GM19023 (cell line): ENCODE data around the gene MAML2.

Source experiments
- ATAC-seq: cut with Tn5 transposase; IDR thresholded peaks from one replicate; pipeline ENCODE4 v1.9.1; 2021; ENCODE audit warnings: mild to moderate bottlenecking, moderate library complexity; ENCODE audit not compliant: unreplicated experiment

MAML2 gene

GRCh38 chr11:96054870-96055705 is 287.9 kb downstream of the MAML2 start:
- ATAC-seq: no peak

GRCh38 chr11:96052921-96053651 is 289.9 kb downstream of the MAML2 start:
- no peak for ATAC-seq

- ATAC-seq: peak; percentile 91
Observed at GRCh38 chr11:96051820-96052219, 291.2 kb downstream of the MAML2 start.

GRCh38 chr11:96050435-96051182 is 292.4 kb downstream of the MAML2 start:
- no peak for ATAC-seq

GRCh38 chr11:96049426-96049825 is 293.6 kb downstream of the MAML2 start:
- ATAC-seq: no peak

- ATAC-seq: no peak
Observed at GRCh38 chr11:96045622-96046456, 297.2 kb downstream of the MAML2 start.

- no peak for ATAC-seq
Observed at GRCh38 chr11:96044747-96045146, 298.2 kb downstream of the MAML2 start.

GRCh38 chr11:96044311-96044710 is 298.7 kb downstream of the MAML2 start:
- ATAC-seq: no peak

GRCh38 chr11:96043291-96043690 is 299.7 kb downstream of the MAML2 start:
- ATAC-seq: no peak

GRCh38 chr11:96038046-96038445 is 304.9 kb downstream of the MAML2 start:
- ATAC-seq: no peak

- ATAC-seq: no peak
Observed at GRCh38 chr11:96037405-96037949, 305.5 kb downstream of the MAML2 start.

GRCh38 chr11:96036863-96037262 is 306.1 kb downstream of the MAML2 start:
- ATAC-seq: no peak

- no peak for ATAC-seq
Observed at GRCh38 chr11:96035740-96036078, 307.3 kb downstream of the MAML2 start.

- ATAC-seq: no peak
Observed at GRCh38 chr11:96035031-96035739, 307.8 kb downstream of the MAML2 start.

GRCh38 chr11:96033599-96033998 is 309.4 kb downstream of the MAML2 start:
- ATAC-seq: no peak

GRCh38 chr11:96033095-96033494 is 309.9 kb downstream of the MAML2 start:
- ATAC-seq: no peak

GRCh38 chr11:96028746-96029145 is 314.2 kb downstream of the MAML2 start:
- no peak for ATAC-seq

GRCh38 chr11:96027021-96027420 is 316.0 kb downstream of the MAML2 start:
- no peak for ATAC-seq

- no peak for ATAC-seq
Observed at GRCh38 chr11:96026310-96026709, 316.7 kb downstream of the MAML2 start.

- ATAC-seq: no peak
Observed at GRCh38 chr11:96024666-96025065, 318.3 kb downstream of the MAML2 start.
